ENCODE results near the gene TRMT6.

- TF ChIP-seq, protein P1, sequence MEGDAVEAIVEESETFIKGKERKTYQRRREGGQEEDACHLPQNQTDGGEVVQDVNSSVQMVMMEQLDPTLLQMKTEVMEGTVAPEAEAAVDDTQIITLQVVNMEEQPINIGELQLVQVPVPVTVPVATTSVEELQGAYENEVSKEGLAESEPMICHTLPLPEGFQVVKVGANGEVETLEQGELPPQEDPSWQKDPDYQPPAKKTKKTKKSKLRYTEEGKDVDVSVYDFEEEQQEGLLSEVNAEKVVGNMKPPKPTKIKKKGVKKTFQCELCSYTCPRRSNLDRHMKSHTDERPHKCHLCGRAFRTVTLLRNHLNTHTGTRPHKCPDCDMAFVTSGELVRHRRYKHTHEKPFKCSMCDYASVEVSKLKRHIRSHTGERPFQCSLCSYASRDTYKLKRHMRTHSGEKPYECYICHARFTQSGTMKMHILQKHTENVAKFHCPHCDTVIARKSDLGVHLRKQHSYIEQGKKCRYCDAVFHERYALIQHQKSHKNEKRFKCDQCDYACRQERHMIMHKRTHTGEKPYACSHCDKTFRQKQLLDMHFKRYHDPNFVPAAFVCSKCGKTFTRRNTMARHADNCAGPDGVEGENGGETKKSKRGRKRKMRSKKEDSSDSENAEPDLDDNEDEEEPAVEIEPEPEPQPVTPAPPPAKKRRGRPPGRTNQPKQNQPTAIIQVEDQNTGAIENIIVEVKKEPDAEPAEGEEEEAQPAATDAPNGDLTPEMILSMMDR (IDR thresholded peaks at IDR 0.05; ENCODE audit: low read depth, low read length, missing input control): no peak
- TF ChIP-seq HNF4G (IDR thresholded peaks at IDR 0.05) (no peak), TAF1 (conservative IDR thresholded peaks at IDR 0.05) (no peak)
Observed at GRCh38 chr20:5893052-5893451, 57.3 kb downstream of the TRMT6 start.
